KOPT-K1 (cell line): ENCODE data around the gene ADM2.
"Not testable (repeated sequence)": the region's sequence is repeated elsewhere in the genome, so short reads cannot be mapped to it uniquely, and the experiment has no call there.

Experiments
- H3K27ac ChIP-seq: fragments of 200-600 bp; sonication (generic); 2 replicates; pipeline ENCODE4 v1.5.1; 2016; ENCODE audit warnings: antibody characterized with exemption, mild to moderate bottlenecking, low read depth, low read length; ENCODE audit not compliant: poor library complexity, severe bottlenecking
- H3K36me3 ChIP-seq: fragments of 200-600 bp; sonication (generic); 2 replicates; pipeline ENCODE4 v1.5.1; 2017; ENCODE audit warnings: antibody characterized with exemption, mild to moderate bottlenecking, low read length, moderate library complexity; ENCODE audit not compliant: insufficient read depth
- H3K9me3 ChIP-seq: fragments of 200-600 bp; sonication (generic); 2 replicates; pipeline ENCODE4 v1.5.1; 2017; ENCODE audit warnings: antibody characterized with exemption, low read length, mild to moderate bottlenecking; ENCODE audit not compliant: insufficient read depth, poor library complexity, severe bottlenecking

The ADM2 gene

GRCh38 chr22:50481440-50482106 is at the start of gene ADM2:
TSS of gene ADM2 (plus strand) at chr22:50481543. CDS start at chr22:50481848, 305 bp downstream.
- Histone ChIP-seq H3K36me3 (no peaks in the 10 kb centered on the region), H3K9me3 (no peaks in the 10 kb centered on the region), H3K27ac (no peak within 1 kb of the TSS)

GRCh38 chr22:50432131-50432876 is 49.0 kb upstream of the ADM2 start:
- Histone ChIP-seq H3K9me3 (no peaks in the 10 kb centered on the region), H3K36me3 (peaks cover 83% of the 10 kb centered on the region), H3K27ac (no peak overlapping the region)

- H3K27ac ChIP-seq, H3K9me3 ChIP-seq: not testable (repeated sequence)
- peaks cover 84% of the 10 kb centered on the region for H3K36me3 ChIP-seq
These were observed 48.3 kb upstream of the ADM2 start for GRCh38 chr22:50432877-50433510.

- Histone ChIP-seq H3K36me3 (peaks cover 84% of the 10 kb centered on the region), H3K9me3 (no peaks in the 10 kb centered on the region), H3K27ac (no peak overlapping the region)
These were observed 46.5 kb upstream of the ADM2 start for GRCh38 chr22:50434849-50435248.

GRCh38 chr22:50435291-50436014 is 45.9 kb upstream of the ADM2 start:
- peaks cover 84% of the 10 kb centered on the region for H3K36me3 ChIP-seq
- no peaks in the 10 kb centered on the region for H3K9me3 ChIP-seq
- H3K27ac ChIP-seq = no peak overlapping the region

- no peaks in the 10 kb centered on the region for H3K9me3 ChIP-seq
- no peak overlapping the region for H3K27ac ChIP-seq
- H3K36me3 ChIP-seq = peaks cover 84% of the 10 kb centered on the region
These were observed 45.1 kb upstream of the ADM2 start for GRCh38 chr22:50436015-50436830.

- H3K36me3 ChIP-seq = peaks cover 83% of the 10 kb centered on the region
- H3K9me3 ChIP-seq = no peaks in the 10 kb centered on the region
- no peak overlapping the region for H3K27ac ChIP-seq
These were observed 44.5 kb upstream of the ADM2 start for GRCh38 chr22:50436841-50437341.

- Histone ChIP-seq H3K36me3 (peaks cover 80% of the 10 kb centered on the region), H3K9me3 (no peaks in the 10 kb centered on the region), H3K27ac (no peak overlapping the region)
These were observed 43.6 kb upstream of the ADM2 start for GRCh38 chr22:50437511-50438304.

- no peaks in the 10 kb centered on the region for H3K9me3 ChIP-seq
- no peak overlapping the region for H3K27ac ChIP-seq
- peaks cover 84% of the 10 kb centered on the region for H3K36me3 ChIP-seq
These were observed 42.8 kb upstream of the ADM2 start for GRCh38 chr22:50438305-50439275.

GRCh38 chr22:50439314-50439870 is 42.0 kb upstream of the ADM2 start:
- no peaks in the 10 kb centered on the region for H3K9me3 ChIP-seq
- H3K27ac ChIP-seq = no peak overlapping the region
- H3K36me3 ChIP-seq = peaks cover 89% of the 10 kb centered on the region

- H3K36me3 ChIP-seq = peaks cover 91% of the 10 kb centered on the region
These were observed 41.4 kb upstream of the ADM2 start for GRCh38 chr22:50439871-50440331.

GRCh38 chr22:50440544-50441249 is 40.6 kb upstream of the ADM2 start:
- Histone ChIP-seq H3K9me3 (no peaks in the 10 kb centered on the region), H3K36me3 (peaks cover 91% of the 10 kb centered on the region), H3K27ac (no peak overlapping the region)

More at GRCh38 chr22:50439871-50440331, 41.4 kb upstream of the ADM2 start:
- no peak overlapping the region for H3K27ac ChIP-seq
- no peaks in the 10 kb centered on the region for H3K9me3 ChIP-seq
